Kidney epithelial cell (primary cell): Measurements from ENCODE around the gene SMARCA2. TPM values are rescaled to one million over a fixed set of nuclear protein-coding genes. Genes with fewer than 3 reads are reported as not detected.

Experiments used
- DNase-seq: peaks from one replicate; pipeline ENCODE4 v3.0.0-alpha.2; 2010; ENCODE audit warnings: low read depth
- H3K27me3 ChIP-seq: 2 replicates; pipeline ENCODE4 v1.6.0; 2011; ENCODE audit warnings: low read length; ENCODE audit not compliant: control insufficient read depth, insufficient read depth
- H3K36me3 ChIP-seq: 2 replicates; pipeline ENCODE4 v1.5.1; 2011; ENCODE audit warnings: low read length; ENCODE audit not compliant: control insufficient read depth, insufficient read depth
- H3K4me3 ChIP-seq: 2 replicates; pipeline ENCODE4 v1.5.1; 2011; ENCODE audit warnings: low read depth, mild to moderate bottlenecking, control low read depth, low read length
- total RNA-seq: library from RNA; depleted of rRNA; stranded (reverse); fragments of >200 nt; gene quantifications from 2 replicates; pipeline ENCODE4 v1.2.3, GENCODE V29; 2015
- TF ChIP-seq, protein P1 (sequence below): IDR thresholded peaks from 2 replicates; pipeline ENCODE4 v1.5.1; 2011; ENCODE audit warnings: mild to moderate bottlenecking, moderate library complexity, low read length, control low read depth, inconsistent platforms; ENCODE audit not compliant: insufficient read depth, poor library complexity, severe bottlenecking

Gene SMARCA2
- total RNA-seq, 1 donor from 2014 or later = 34.3 TPM

- TF ChIP-seq, protein P1, sequence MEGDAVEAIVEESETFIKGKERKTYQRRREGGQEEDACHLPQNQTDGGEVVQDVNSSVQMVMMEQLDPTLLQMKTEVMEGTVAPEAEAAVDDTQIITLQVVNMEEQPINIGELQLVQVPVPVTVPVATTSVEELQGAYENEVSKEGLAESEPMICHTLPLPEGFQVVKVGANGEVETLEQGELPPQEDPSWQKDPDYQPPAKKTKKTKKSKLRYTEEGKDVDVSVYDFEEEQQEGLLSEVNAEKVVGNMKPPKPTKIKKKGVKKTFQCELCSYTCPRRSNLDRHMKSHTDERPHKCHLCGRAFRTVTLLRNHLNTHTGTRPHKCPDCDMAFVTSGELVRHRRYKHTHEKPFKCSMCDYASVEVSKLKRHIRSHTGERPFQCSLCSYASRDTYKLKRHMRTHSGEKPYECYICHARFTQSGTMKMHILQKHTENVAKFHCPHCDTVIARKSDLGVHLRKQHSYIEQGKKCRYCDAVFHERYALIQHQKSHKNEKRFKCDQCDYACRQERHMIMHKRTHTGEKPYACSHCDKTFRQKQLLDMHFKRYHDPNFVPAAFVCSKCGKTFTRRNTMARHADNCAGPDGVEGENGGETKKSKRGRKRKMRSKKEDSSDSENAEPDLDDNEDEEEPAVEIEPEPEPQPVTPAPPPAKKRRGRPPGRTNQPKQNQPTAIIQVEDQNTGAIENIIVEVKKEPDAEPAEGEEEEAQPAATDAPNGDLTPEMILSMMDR = no peak
- no peaks in the 10 kb centered on the region for H3K36me3 ChIP-seq
- no peaks in the 10 kb centered on the region for H3K27me3 ChIP-seq
- no peak overlapping the region for H3K4me3 ChIP-seq
- no peak for DNase-seq
Observed at GRCh38 chr9:2166203-2166602, 151.1 kb downstream of the SMARCA2 start.

DNA sequence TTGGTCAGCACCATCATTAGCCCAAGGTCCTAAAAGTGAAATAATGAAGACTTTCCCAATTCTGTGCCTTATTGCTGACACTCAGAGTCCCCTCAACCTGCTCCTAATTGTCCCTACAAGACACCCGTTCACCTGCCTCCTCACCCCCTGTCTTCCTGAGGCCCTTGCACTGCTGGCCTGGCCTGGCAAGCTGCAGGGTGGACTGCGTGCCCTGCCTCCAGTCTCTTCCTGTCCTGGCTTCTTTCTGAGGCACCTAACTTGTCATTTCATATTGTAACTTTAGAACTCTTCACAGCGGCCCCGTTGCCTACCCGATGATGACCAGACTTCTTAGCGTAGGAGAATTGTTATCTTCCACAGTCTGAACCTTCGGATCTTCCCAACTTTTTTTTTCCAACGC, 153.9 kb downstream of the SMARCA2 start:
- no peak for DNase-seq
- no peaks in the 10 kb centered on the region for H3K27me3 ChIP-seq
- H3K4me3 ChIP-seq = no peak overlapping the region
- no peaks in the 10 kb centered on the region for H3K36me3 ChIP-seq
- TF ChIP-seq, protein P1 = no peak

DNA sequence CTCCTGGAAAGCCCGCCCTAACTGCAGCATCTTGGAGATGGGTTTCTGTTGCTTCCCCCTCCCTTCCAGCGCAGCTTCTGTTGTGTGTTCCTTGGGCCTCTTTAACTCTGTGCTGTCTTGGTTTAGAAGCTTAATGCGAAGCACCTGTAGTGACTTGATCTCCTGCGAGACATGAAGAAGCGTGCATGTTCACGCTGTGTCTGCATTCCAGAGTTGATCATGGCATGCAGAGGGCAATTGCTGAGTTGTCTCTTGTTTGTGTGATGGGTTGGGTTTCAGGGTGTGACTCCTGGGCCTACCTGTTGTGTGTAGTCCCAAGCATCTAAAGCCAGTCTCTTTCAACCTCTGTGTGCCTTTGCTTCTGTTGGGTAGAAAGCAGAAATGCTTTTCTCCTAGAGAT, 155.6 kb downstream of the SMARCA2 start:
- Histone ChIP-seq H3K27me3 (no peaks in the 10 kb centered on the region), H3K36me3 (no peaks in the 10 kb centered on the region), H3K4me3 (no peak overlapping the region)
- no peak for DNase-seq
- TF ChIP-seq, protein P1 = no peak

- TF ChIP-seq, protein P1 = no peak
- H3K4me3 ChIP-seq = no peak overlapping the region
- no peak for DNase-seq
- no peaks in the 10 kb centered on the region for H3K36me3 ChIP-seq
- no peaks in the 10 kb centered on the region for H3K27me3 ChIP-seq
Observed at GRCh38 chr9:2173170-2173569, 158.0 kb downstream of the SMARCA2 start.

GRCh38 chr9:2173861-2174260, 158.7 kb downstream of the SMARCA2 start:
- no peak for DNase-seq
- TF ChIP-seq, protein P1 = no peak
- H3K4me3 ChIP-seq = no peak overlapping the region
- no peaks in the 10 kb centered on the region for H3K36me3 ChIP-seq
- H3K27me3 ChIP-seq = no peaks in the 10 kb centered on the region

DNA sequence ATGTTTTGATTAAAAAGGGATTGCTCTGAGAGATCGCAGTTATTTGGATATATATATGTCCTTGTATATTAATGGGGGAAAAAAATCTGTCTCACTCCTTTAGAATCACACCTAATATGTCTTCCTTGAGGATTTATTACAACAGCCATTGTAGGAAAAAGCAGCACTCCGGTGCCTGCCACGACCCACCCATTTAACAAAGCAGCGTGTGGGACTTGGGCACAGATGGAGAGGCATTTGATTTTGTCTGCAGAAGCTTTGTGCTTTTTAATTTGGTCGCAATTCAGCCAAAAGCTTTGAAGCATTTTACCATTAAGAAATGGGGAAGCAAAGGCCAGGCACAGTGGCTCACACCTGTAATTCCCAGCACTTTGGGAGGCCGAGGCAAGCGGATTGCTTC, 159.2 kb downstream of the SMARCA2 start:
- no peak overlapping the region for H3K4me3 ChIP-seq
- no peaks in the 10 kb centered on the region for H3K36me3 ChIP-seq
- no peaks in the 10 kb centered on the region for H3K27me3 ChIP-seq
- TF ChIP-seq, protein P1 = no peak
- DNase-seq = no peak
